Measurements from ENCODE around the gene ROPN1. TPM values are rescaled to one million over a fixed set of nuclear protein-coding genes. Genes with fewer than 3 reads are reported as not detected.
"Not testable (repeated sequence)": the region's sequence is repeated elsewhere in the genome, so short reads cannot be mapped to it uniquely, and the experiment has no call there.

ROPN1 gene
- not detected for total RNA-seq

GRCh38 chr3:123991730-123992588 lies at the start of gene ROPN1:
ROPN1 (minus strand) TSS chr3:123992124; CDS start chr3:123980481, 11,643 bp downstream.
- not testable (repeated sequence) for DNase-seq

GRCh38 chr3:124041553-124041952 lies 49.6 kb upstream of the ROPN1 start:
- no peak for DNase-seq

- DNase-seq = no peak
Measured at GRCh38 chr3:124037326-124037725, 45.4 kb upstream of the ROPN1 start.

GRCh38 chr3:124036214-124036613 lies 44.3 kb upstream of the ROPN1 start:
- DNase-seq = not testable (repeated sequence)

GRCh38 chr3:124035463-124036121 lies 43.7 kb upstream of the ROPN1 start:
- DNase-seq = no peak

GRCh38 chr3:124034844-124035152 lies 42.9 kb upstream of the ROPN1 start:
- no peak for DNase-seq

- no peak for DNase-seq
Measured at GRCh38 chr3:124034016-124034843, 42.3 kb upstream of the ROPN1 start.

- DNase-seq = no peak
Measured at GRCh38 chr3:124033360-124034015, 41.6 kb upstream of the ROPN1 start, which contains the start of gene KALRN. KALRN (plus strand) TSS chr3:124033369.

- DNase-seq = peak; percentile 18
Measured at GRCh38 chr3:124032881-124033359, 41.0 kb upstream of the ROPN1 start.

- DNase-seq = no peak
Measured at GRCh38 chr3:124032311-124032880, 40.5 kb upstream of the ROPN1 start.

GRCh38 chr3:124026516-124026915 lies 34.6 kb upstream of the ROPN1 start:
- DNase-seq = no peak

GRCh38 chr3:124023531-124023930 lies 31.6 kb upstream of the ROPN1 start:
- DNase-seq = not testable (repeated sequence)

GRCh38 chr3:124019291-124019690 lies 27.4 kb upstream of the ROPN1 start:
- DNase-seq = no peak

GRCh38 chr3:124017502-124017901 lies 25.6 kb upstream of the ROPN1 start:
- not testable (repeated sequence) for DNase-seq

- not testable (repeated sequence) for DNase-seq
Measured at GRCh38 chr3:124016483-124016882, 24.6 kb upstream of the ROPN1 start.

GRCh38 chr3:124014366-124014942 lies 22.5 kb upstream of the ROPN1 start:
- no peak for DNase-seq

GRCh38 chr3:124008321-124008720 lies 16.4 kb upstream of the ROPN1 start:
- not testable (repeated sequence) for DNase-seq

- DNase-seq = no peak
Measured at GRCh38 chr3:124007186-124007585, 15.3 kb upstream of the ROPN1 start.

GRCh38 chr3:124002405-124003079 lies 10.6 kb upstream of the ROPN1 start:
- not testable (repeated sequence) for DNase-seq

GRCh38 chr3:124001366-124001765 lies 9.4 kb upstream of the ROPN1 start:
- not testable (repeated sequence) for DNase-seq

- DNase-seq = no peak
Measured at GRCh38 chr3:123997543-123997942, 5.6 kb upstream of the ROPN1 start.
